Effector CD4-positive, alpha-beta T cell (primary cell): ENCODE measurements around the gene TRH.
"Not testable (repeated sequence)": the region's sequence is repeated elsewhere in the genome, so short reads cannot be mapped to it uniquely, and the experiment has no call there.

ENCODE experiments used
- DNase-seq: peaks from one replicate; pipeline ENCODE4 v3.0.0-alpha.2; 2020

TRH gene

GRCh38 chr3:130013246-130013645, 38.7 kb downstream of the TRH start:
- DNase-seq: not testable (repeated sequence)

GRCh38 chr3:130014526-130014925, 40.0 kb downstream of the TRH start:
- no peak for DNase-seq

GRCh38 chr3:130017661-130018060, 43.1 kb downstream of the TRH start:
- DNase-seq: not testable (repeated sequence)

GRCh38 chr3:130026146-130026829, 51.8 kb downstream of the TRH start:
- DNase-seq: not testable (repeated sequence)

- DNase-seq: not testable (repeated sequence)
Measured at GRCh38 chr3:130027437-130027836, 52.9 kb downstream of the TRH start.
